Caco-2 (cell line): Measurements from ENCODE around the gene CD2AP. TPM values are rescaled to one million over a fixed set of nuclear protein-coding genes. Genes with fewer than 3 reads are reported as not detected.

Experiments
- BruUV-seq: library from RNA; stranded (reverse); fragments of 400-500 nt; replicated peaks from 2 replicates; lab custom pipeline; 2021; lab: Mats Ljungman, UMichigan
- CTCF ChIA-PET: fragments of 300-600 bp; sonication (Branson Sonifier 250); formaldehyde crosslinking; loops from one replicate; lab custom pipeline; 2022; ENCODE audit warnings: antibody characterized with exemption; lab: Charles Lee
- POLR2A ChIA-PET: fragments of 300-600 bp; sonication (Branson Sonifier 250); formaldehyde crosslinking; loops from one replicate; lab custom pipeline; 2022; ENCODE audit warnings: antibody characterized with exemption; lab: Charles Lee
- DNase-seq, 2 experiments: peaks; one replicate each; pipeline versions ENCODE4 v3.0.0 to v3.0.0-alpha.2; 2020 to 2022
- H3K27me3 ChIP-seq: replicated peaks from 2 replicates; pipeline ENCODE4 v1.6.0; 2011; ENCODE audit warnings: low read length; ENCODE audit not compliant: control insufficient read depth, insufficient read depth
- H3K36me3 ChIP-seq: 2 replicates; pipeline ENCODE4 v1.5.1; 2011; ENCODE audit warnings: low read length; ENCODE audit not compliant: control insufficient read depth, insufficient read depth
- H3K4me1 ChIP-seq: fragments of 250-450 bp; sonication (Bioruptor Pico); 2 replicates; pipeline ENCODE4 v1.5.1; 2020; ENCODE audit warnings: mild to moderate bottlenecking
- H3K4me3 ChIP-seq: 2 replicates; pipeline ENCODE4 v1.5.1; 2011; ENCODE audit warnings: low read depth, mild to moderate bottlenecking, control low read depth, low read length
- H3K9me3 ChIP-seq: fragments of 250-450 bp; sonication (Bioruptor Pico); 2 replicates; pipeline ENCODE4 v1.5.1; 2020; ENCODE audit warnings: mild to moderate bottlenecking, moderate library complexity
- H3K27ac Mint-ChIP-seq: one replicate; pipeline ENCODE4 v1.8.0; 2022; ENCODE audit warnings: mixed read lengths; ENCODE audit not compliant: unreplicated experiment
- H3K27me3 Mint-ChIP-seq: one replicate; pipeline ENCODE4 v1.8.0; 2022; ENCODE audit warnings: mixed read lengths; ENCODE audit not compliant: insufficient read depth, unreplicated experiment
- H3K36me3 Mint-ChIP-seq: one replicate; pipeline ENCODE4 v1.8.0; 2022; ENCODE audit warnings: mild to moderate bottlenecking, mixed read lengths; ENCODE audit not compliant: insufficient read depth, unreplicated experiment
- H3K4me1 Mint-ChIP-seq: one replicate; pipeline ENCODE4 v1.8.0; 2022; ENCODE audit warnings: low read depth, mixed read lengths; ENCODE audit not compliant: unreplicated experiment
- H3K4me3 Mint-ChIP-seq: one replicate; pipeline ENCODE4 v1.8.0; 2022; ENCODE audit warnings: mild to moderate bottlenecking, moderate library complexity, mixed read lengths; ENCODE audit not compliant: unreplicated experiment
- H3K9me3 Mint-ChIP-seq: one replicate; pipeline ENCODE4 v1.8.0; 2022; ENCODE audit warnings: mixed read lengths; ENCODE audit not compliant: unreplicated experiment
- CTCF ChIP-seq, 2 experiments: fragments of 200-600 bp in 1 of 2; IDR thresholded peaks; 1 replicate in 1 of 2; 2 replicates in 1 of 2; pipeline versions ENCODE4 v1.5.1 to v1.8.0; 2011 to 2022; ENCODE audit warnings: antibody characterized with exemption in 1 of 2, control low read depth in 1 of 2, inconsistent platforms in 1 of 2, low read depth in 1 of 2, low read length in 1 of 2, mild to moderate bottlenecking in 1 of 2, moderate library complexity in 1 of 2; ENCODE audit not compliant: insufficient read depth in 1 of 2, severe bottlenecking in 1 of 2, unreplicated experiment in 1 of 2
- intact Hi-C: fragments of 100-400 bp; cut with micrococcal nuclease; formaldehyde crosslinking; loops from one replicate; pipeline ENCODE4 v1.10.0; 2022; ENCODE audit not compliant: unreplicated experiment
- total RNA-seq: library from RNA; stranded (reverse); gene quantifications from 2 replicates; pipeline ENCODE4 v1.2.3, GENCODE V29; 2022

Gene CD2AP
- total RNA-seq, 1 experiment from 2014 or later: 65.3 TPM

GRCh38 chr6:47495207-47495606 is 17.6 kb downstream of the CD2AP start:
- CTCF ChIA-PET: no interaction called here

GRCh38 chr6:47495954-47496545 is 18.5 kb downstream of the CD2AP start:
- no TSS peak for BruUV-seq
- H3K36me3 Mint-ChIP-seq: no peaks in the 10 kb centered on the region
- H3K4me3 Mint-ChIP-seq: no peak overlapping the region

More at GRCh38 chr6:47495207-47495606, 17.6 kb downstream of the CD2AP start:
- no TSS peak for BruUV-seq
- POLR2A ChIA-PET: no interaction called here
- DNase-seq: no peak
- H3K4me1 ChIP-seq: peaks cover 30% of the 10 kb centered on the region
- no peak for TF ChIP-seq CTCF (IDR thresholded peaks at IDR 0.05; ENCODE audit: insufficient read depth in 1 of 2, low read depth in 1 of 2, low read length in 1 of 2, severe bottlenecking in 1 of 2, unreplicated experiment in 1 of 2)
- intact Hi-C loops: no loop called here
- Mint-ChIP-seq H3K27me3 (no peaks in the 10 kb centered on the region), H3K36me3 (no peaks in the 10 kb centered on the region), H3K4me3 (no peak overlapping the region), H3K9me3 (no peaks in the 10 kb centered on the region), H3K4me1 (peaks cover 61% of the 10 kb centered on the region), H3K27ac (no peak overlapping the region)
- no peak overlapping the region for H3K4me3 ChIP-seq
- H3K36me3 ChIP-seq: no peaks in the 10 kb centered on the region; the same call in 1 of the 2 replicates
- H3K27me3 ChIP-seq: no peaks in the 10 kb centered on the region
- H3K9me3 ChIP-seq: 0 out of 2 replicates have a peak, but pooled peaks cover 3% of the 10 kb centered on the region

GRCh38 chr6:47496935-47497579 is 19.5 kb downstream of the CD2AP start:
- peaks cover 61% of the 10 kb centered on the region for H3K4me1 Mint-ChIP-seq
- intact Hi-C loops: no loop called here

More at GRCh38 chr6:47495954-47496545, 18.5 kb downstream of the CD2AP start:
- POLR2A ChIA-PET: no interaction called here
- Histone ChIP-seq H3K4me1 (peaks cover 22% of the 10 kb centered on the region), H3K4me3 (no peak overlapping the region), H3K36me3 (no peaks in the 10 kb centered on the region; the same call in 1 of the 2 replicates), H3K27me3 (no peaks in the 10 kb centered on the region), H3K9me3 (0 out of 2 replicates have a peak, but pooled peaks cover 3% of the 10 kb centered on the region)
- peaks cover 55% of the 10 kb centered on the region for H3K4me1 Mint-ChIP-seq
- no peaks in the 10 kb centered on the region for H3K27me3 Mint-ChIP-seq
- no peak for TF ChIP-seq CTCF (IDR thresholded peaks at IDR 0.05; ENCODE audit: insufficient read depth in 1 of 2, low read depth in 1 of 2, low read length in 1 of 2, severe bottlenecking in 1 of 2, unreplicated experiment in 1 of 2)
- no peaks in the 10 kb centered on the region for H3K9me3 Mint-ChIP-seq
- DNase-seq: no peak
- intact Hi-C loops: no loop called here
- no peak overlapping the region for H3K27ac Mint-ChIP-seq
- CTCF ChIA-PET: no interaction called here

More at GRCh38 chr6:47496935-47497579, 19.5 kb downstream of the CD2AP start:
- ChIA-PET POLR2A (no interaction called here), CTCF (no interaction called here)
- Histone ChIP-seq H3K4me1 (peaks cover 13% of the 10 kb centered on the region), H3K9me3 (0 out of 2 replicates have a peak, but pooled peaks cover 3% of the 10 kb centered on the region), H3K4me3 (no peak overlapping the region), H3K27me3 (no peaks in the 10 kb centered on the region), H3K36me3 (no peaks in the 10 kb centered on the region; the same call in 1 of the 2 replicates)
- TF ChIP-seq CTCF (IDR thresholded peaks at IDR 0.05; ENCODE audit: insufficient read depth in 1 of 2, low read depth in 1 of 2, low read length in 1 of 2, severe bottlenecking in 1 of 2, unreplicated experiment in 1 of 2): no peak
- Mint-ChIP-seq H3K27me3 (no peaks in the 10 kb centered on the region), H3K27ac (no peak overlapping the region), H3K4me3 (no peak overlapping the region), H3K36me3 (no peaks in the 10 kb centered on the region), H3K9me3 (no peaks in the 10 kb centered on the region)
- no TSS peak for BruUV-seq
- no peak for DNase-seq
